Measurements from ENCODE around the gene SORCS2. TPM values are rescaled to one million over a fixed set of nuclear protein-coding genes. Genes with fewer than 3 reads are reported as not detected.
A peak's percentile ranks its signal among the peaks of the same experiment; 100 is the strongest.

SORCS2 gene
- total RNA-seq, 1 experiment from 2014 or later = 0.15 TPM

GRCh38 chr4:7758476-7758875, 566.1 kb downstream of the SORCS2 start:
- POLR2A ChIA-PET = interaction anchor here (0.7 kb wide), 1 partner anchor 16 kb away, joined by 3 read pairs; no protein-coding TSS in a partner anchor
- TF ChIP-seq TCF7L2 (IDR thresholded peaks at IDR 0.05; ENCODE audit: low read depth, low read length) (no peak), REST (IDR thresholded peaks at IDR 0.05; ENCODE audit: insufficient read depth in 1 of 2, low read depth in 2 of 2, low read length in 1 of 2) (no peak), SIN3A (IDR thresholded peaks at IDR 0.05; ENCODE audit: borderline replicate concordance, insufficient read depth, low read depth, low read length) (no peak), CTCF (IDR thresholded peaks at IDR 0.05) (no peak), POLR2AphosphoS5 (IDR thresholded peaks at IDR 0.05; ENCODE audit: low read depth, low read length) (no peak)
- Histone ChIP-seq H3K36me3 (ENCODE audit: control insufficient read depth, insufficient read depth, low read length) (peaks cover 3% of the 10 kb centered on the region; the same call in 1 of the 2 replicates), H3K4me1 (ENCODE audit: control insufficient read depth, insufficient read depth, low read length) (peaks cover 55% of the 10 kb centered on the region), H3K27me3 (ENCODE audit: control insufficient read depth, insufficient read depth, low read length) (no peaks in the 10 kb centered on the region), H3K27ac (ENCODE audit: low read length) (peak overlapping the region; percentile 94), H3K4me3 (ENCODE audit: low read depth in 2 of 2, low read length in 2 of 2) (peak overlapping the region; percentile 82 to 91; a peak in 3 of 4 replicates), H3K9me3 (ENCODE audit: control insufficient read depth, insufficient read depth, low read depth, low read length) (no peaks in the 10 kb centered on the region)
- DNase-seq (ENCODE audit: low read depth, low spot score) (no peak), ATAC-seq (no peak)
- intact Hi-C loops (cut with micrococcal nuclease; ENCODE audit: unreplicated experiment) (no loop called here), in situ Hi-C loops (cut with HindIII; ENCODE audit: low pct_unique_long_range_greater_than_20kb, low sequenced_read_pairs) (no loop called here)
- no TSS peak for BruUV-seq (replicated peaks)
- CTCF ChIA-PET = no interaction called here

GRCh38 chr4:7759216-7759615, 566.9 kb downstream of the SORCS2 start:
- Histone ChIP-seq H3K27ac (ENCODE audit: low read length) (peak overlapping the region; percentile 94), H3K4me3 (ENCODE audit: low read depth in 2 of 2, low read length in 2 of 2) (peak overlapping the region; percentile 44 to 82), H3K9me3 (ENCODE audit: control insufficient read depth, insufficient read depth, low read depth, low read length) (no peaks in the 10 kb centered on the region), H3K4me1 (ENCODE audit: control insufficient read depth, insufficient read depth, low read length) (peaks cover 60% of the 10 kb centered on the region), H3K36me3 (ENCODE audit: control insufficient read depth, insufficient read depth, low read length) (peaks cover 3% of the 10 kb centered on the region; the same call in 1 of the 2 replicates), H3K27me3 (ENCODE audit: control insufficient read depth, insufficient read depth, low read length) (no peaks in the 10 kb centered on the region)
- intact Hi-C loops (cut with micrococcal nuclease; ENCODE audit: unreplicated experiment) (no loop called here), in situ Hi-C loops (cut with HindIII; ENCODE audit: low pct_unique_long_range_greater_than_20kb, low sequenced_read_pairs) (no loop called here)
- POLR2A ChIA-PET = no interaction called here
- no TSS peak for BruUV-seq (replicated peaks)
- DNase-seq (ENCODE audit: low read depth, low spot score) = no peak
- CTCF ChIA-PET = no interaction called here
- ATAC-seq = no peak
- TF ChIP-seq TCF7L2 (IDR thresholded peaks at IDR 0.05; ENCODE audit: low read depth, low read length) = no peak

GRCh38 chr4:7759635-7760034, 567.3 kb downstream of the SORCS2 start:
- ATAC-seq = no peak
- in situ Hi-C loops (cut with HindIII; ENCODE audit: low pct_unique_long_range_greater_than_20kb, low sequenced_read_pairs) = no loop called here
- Histone ChIP-seq H3K9me3 (ENCODE audit: control insufficient read depth, insufficient read depth, low read depth, low read length) (no peaks in the 10 kb centered on the region), H3K4me1 (ENCODE audit: control insufficient read depth, insufficient read depth, low read length) (peaks cover 61% of the 10 kb centered on the region), H3K4me3 (ENCODE audit: low read depth in 2 of 2, low read length in 2 of 2) (peak overlapping the region; percentile 44 to 82), H3K27ac (ENCODE audit: low read length) (peak overlapping the region; percentile 94), H3K27me3 (ENCODE audit: control insufficient read depth, insufficient read depth, low read length) (no peaks in the 10 kb centered on the region), H3K36me3 (ENCODE audit: control insufficient read depth, insufficient read depth, low read length) (peaks cover 3% of the 10 kb centered on the region; the same call in 1 of the 2 replicates)
- ChIA-PET CTCF (no interaction called here), POLR2A (no interaction called here)
- intact Hi-C loops (cut with micrococcal nuclease; ENCODE audit: unreplicated experiment) = no loop called here
- TF ChIP-seq POLR2AphosphoS5 (IDR thresholded peaks at IDR 0.05; ENCODE audit: low read depth, low read length) = no peak
- TF ChIP-seq REST (IDR thresholded peaks at IDR 0.05; ENCODE audit: insufficient read depth in 1 of 2, low read depth in 2 of 2, low read length in 1 of 2) = no peak
- TF ChIP-seq CTCF (IDR thresholded peaks at IDR 0.05) = no peak
- no peak for TF ChIP-seq TCF7L2 (IDR thresholded peaks at IDR 0.05; ENCODE audit: low read depth, low read length)
- no peak for TF ChIP-seq SIN3A (IDR thresholded peaks at IDR 0.05; ENCODE audit: borderline replicate concordance, insufficient read depth, low read depth, low read length)
- no peak for DNase-seq (ENCODE audit: low read depth, low spot score)
- BruUV-seq (replicated peaks) = no TSS peak

All from Panc1 (cell line).